H1 (cell line): ENCODE data around the gene NAGLU. TPM values are rescaled to one million over a fixed set of nuclear protein-coding genes. Genes with fewer than 3 reads are reported as not detected.

Experiments used
- CTCF ChIA-PET: fragments of 300-600 bp; sonication (Branson Sonifier 250); formaldehyde crosslinking; loops from one replicate; lab custom pipeline; 2021; ENCODE audit not compliant: partially characterized antibody; lab: Charles Lee
- POLR2A ChIA-PET: fragments of 300-600 bp; sonication (Branson Sonifier 250); formaldehyde crosslinking; loops from one replicate; lab custom pipeline; 2021; ENCODE audit warnings: inconsistent platforms; ENCODE audit not compliant: partially characterized antibody; lab: Charles Lee
- DNase-seq, 2 experiments: peaks; one replicate each; pipeline versions ENCODE4 v3.0.0 to v3.0.0-alpha.2; 2010 to 2022; ENCODE audit warnings: low spot score in 2 of 2, low read depth in 1 of 2, mixed read lengths in 1 of 2
- FAIRE-seq: peaks from 2 replicates; lab custom pipeline; 2011; peaks lifted over from hg19 to GRCh38; lab: Jason Lieb, UNC
- H2AFZ ChIP-seq: 2 replicates; pipeline ENCODE4 v1.8.1; 2012; ENCODE audit warnings: low read length, inconsistent platforms
- H2AK5ac ChIP-seq: 2 replicates; pipeline ENCODE4 v1.6.1; 2013; ENCODE audit warnings: low read depth, low read length
- H2BK120ac ChIP-seq: replicated peaks from 2 replicates; pipeline ENCODE3; 2013; ENCODE audit warnings: low read depth, low read length, inconsistent platforms
- H2BK12ac ChIP-seq: 2 replicates; pipeline ENCODE4 v1.6.1; 2013; ENCODE audit warnings: low read depth, low read length
- H2BK15ac ChIP-seq: 2 replicates; pipeline ENCODE4 v1.6.1; 2013; ENCODE audit warnings: low read length
- H2BK20ac ChIP-seq: 2 replicates; pipeline ENCODE4 v1.6.1; 2013; ENCODE audit warnings: low read length
- H2BK5ac ChIP-seq: 2 replicates; pipeline ENCODE4 v1.6.1; 2013; ENCODE audit warnings: low read depth, low read length
- H3K14ac ChIP-seq: 2 replicates; pipeline ENCODE4 v1.6.1; 2013; ENCODE audit warnings: inconsistent platforms; ENCODE audit not compliant: insufficient read length
- H3K18ac ChIP-seq: 2 replicates; pipeline ENCODE4 v1.6.1; 2013; ENCODE audit warnings: low read length; ENCODE audit errors: extremely low read depth
- H3K23ac ChIP-seq: 2 replicates; pipeline ENCODE4 v1.6.1; 2013; ENCODE audit warnings: inconsistent platforms; ENCODE audit not compliant: insufficient read length
- H3K23me2 ChIP-seq: 2 replicates; pipeline ENCODE4 v1.6.1; 2013; ENCODE audit warnings: low read depth, low read length
- H3K27ac ChIP-seq: 2 replicates; pipeline ENCODE4 v1.6.1; 2011; ENCODE audit warnings: low read depth, low read length, inconsistent platforms
- H3K27me3 ChIP-seq, 4 experiments: replicated peaks in 1 of 4; 1 replicate in 1 of 4; 2 replicates in 3 of 4; pipeline versions ENCODE4 v1.6.1 to v1.8.1; 2011 to 2013; ENCODE audit warnings: low read length in 3 of 4, mild to moderate bottlenecking in 3 of 4, inconsistent platforms in 2 of 4, mixed read lengths in 2 of 4, moderate library complexity in 1 of 4; ENCODE audit not compliant: control insufficient read depth in 3 of 4, insufficient read depth in 3 of 4; ENCODE audit errors: extremely low read depth in 1 of 4
- H3K36me3 ChIP-seq, 4 experiments: 2 replicates each; pipeline versions ENCODE4 v1.6.1 to v1.8.1; 2011 to 2013; ENCODE audit warnings: mild to moderate bottlenecking in 4 of 4, low read length in 3 of 4, moderate library complexity in 2 of 4, control low read depth in 1 of 4, inconsistent platforms in 1 of 4; ENCODE audit not compliant: insufficient read depth in 4 of 4, control insufficient read depth in 2 of 4
- H3K4ac ChIP-seq: replicated peaks from 2 replicates; pipeline ENCODE3; 2013; ENCODE audit warnings: low read length, low read depth, mixed read lengths, inconsistent platforms; ENCODE audit not compliant: insufficient read length
- H3K4me1 ChIP-seq, 4 experiments: replicated peaks in 1 of 4; 1 replicate in 1 of 4; 2 replicates in 3 of 4; pipeline versions ENCODE4 v1.6.1 to v1.8.1; 2011 to 2013; ENCODE audit warnings: low read length in 3 of 4, inconsistent platforms in 2 of 4, mixed read lengths in 1 of 4; ENCODE audit not compliant: insufficient read depth in 4 of 4, control insufficient read depth in 3 of 4
- H3K4me2 ChIP-seq, 2 experiments: 2 replicates each; pipeline versions ENCODE4 v1.6.1 to v1.8.1; 2011 to 2013; ENCODE audit warnings: low read depth in 2 of 2, low read length in 2 of 2, control low read depth in 1 of 2, inconsistent platforms in 1 of 2, mild to moderate bottlenecking in 1 of 2; ENCODE audit not compliant: insufficient read depth in 1 of 2
- H3K4me3 ChIP-seq, 4 experiments: fragments of 200-600, 300-600 bp in 1 of 4; sonication (generic), shearing (Covaris generic), sonication (Bioruptor Twin) in 1 of 4; 2 replicates each; pipeline versions ENCODE4 v1.5.1 to v1.8.1; 2011 to 2016; ENCODE audit warnings: low read length in 4 of 4, low read depth in 3 of 4, control low read depth in 2 of 4, inconsistent platforms in 2 of 4, mild to moderate bottlenecking in 2 of 4, mixed read lengths in 1 of 4, moderate library complexity in 1 of 4; ENCODE audit not compliant: insufficient read depth in 2 of 4; ENCODE audit errors: extremely low read depth in 1 of 4
- H3K56ac ChIP-seq: replicated peaks from 2 replicates; pipeline ENCODE3; 2013; ENCODE audit warnings: low read depth, mild to moderate bottlenecking, mixed read lengths, low read length, inconsistent platforms; ENCODE audit not compliant: insufficient read length
- H3K79me1 ChIP-seq: 2 replicates; pipeline ENCODE4 v1.6.1; 2013; ENCODE audit warnings: low read depth, low read length, control low read depth
- H3K79me2 ChIP-seq, 2 experiments: 2 replicates each; pipeline versions ENCODE4 v1.6.1 to v1.8.1; 2012 to 2013; ENCODE audit warnings: low read length in 2 of 2, mild to moderate bottlenecking in 2 of 2, inconsistent platforms in 1 of 2; ENCODE audit not compliant: insufficient read depth in 2 of 2, control insufficient read depth in 1 of 2
- H3K9ac ChIP-seq, 4 experiments: replicated peaks in 1 of 4; 1 replicate in 1 of 4; 2 replicates in 3 of 4; pipeline versions ENCODE4 v1.6.1 to v1.8.1; 2011 to 2013; ENCODE audit warnings: low read depth in 3 of 4, low read length in 3 of 4, control low read depth in 2 of 4, mild to moderate bottlenecking in 2 of 4, moderate library complexity in 2 of 4, inconsistent platforms in 1 of 4; ENCODE audit errors: extremely low read depth in 1 of 4
- H3K9me3 ChIP-seq, 2 experiments: 2 replicates each; pipeline versions ENCODE4 v1.6.1 to v1.8.1; 2012 to 2013; ENCODE audit warnings: mild to moderate bottlenecking in 2 of 2, moderate library complexity in 2 of 2, control low read depth in 1 of 2, inconsistent platforms in 1 of 2, low read depth in 1 of 2, low read length in 1 of 2, mixed read lengths in 1 of 2; ENCODE audit not compliant: insufficient read depth in 2 of 2
- H4K20me1 ChIP-seq, 2 experiments: replicated peaks in 1 of 2; 2 replicates each; pipeline versions ENCODE3 to v1.8.1; 2011 to 2013; ENCODE audit warnings: inconsistent platforms in 2 of 2, low read length in 2 of 2, mild to moderate bottlenecking in 1 of 2; ENCODE audit not compliant: insufficient read depth in 2 of 2, control insufficient read depth in 1 of 2
- H4K5ac ChIP-seq: 2 replicates; pipeline ENCODE4 v1.6.1; 2013; ENCODE audit warnings: low read length, low read depth, mixed read lengths, inconsistent platforms; ENCODE audit not compliant: insufficient read length
- H4K8ac ChIP-seq: 2 replicates; pipeline ENCODE4 v1.8.0; 2013; ENCODE audit warnings: mild to moderate bottlenecking, moderate library complexity, low read length, inconsistent platforms; ENCODE audit not compliant: insufficient read depth; ENCODE audit errors: extremely low read depth
- H4K91ac ChIP-seq: replicated peaks from 2 replicates; pipeline ENCODE3; 2013; ENCODE audit warnings: low read length, mixed read lengths, inconsistent platforms; ENCODE audit not compliant: insufficient read length
- BCL11A ChIP-seq, 2 experiments: IDR thresholded peaks; one replicate each; pipeline ENCODE4 v1.6.1; 2011; ENCODE audit warnings: low read depth in 2 of 2, low read length in 2 of 2, mild to moderate bottlenecking in 2 of 2
- GABPA ChIP-seq: IDR thresholded peaks from 2 replicates; pipeline ENCODE4 v1.6.1; 2011; ENCODE audit warnings: mild to moderate bottlenecking, low read length, moderate library complexity, borderline replicate concordance; ENCODE audit not compliant: insufficient read depth
- GTF2F1 ChIP-seq: IDR thresholded peaks from 2 replicates; pipeline ENCODE4 v1.6.1; 2012; ENCODE audit warnings: low read depth, low read length, improper control_type of control experiment, borderline replicate concordance
- HDAC6 ChIP-seq: IDR thresholded peaks from one replicate; pipeline ENCODE4 v1.7.1; 2012; ENCODE audit warnings: low read depth, mild to moderate bottlenecking, inconsistent platforms, low read length, moderate library complexity
- POU5F1 ChIP-seq: IDR thresholded peaks from 2 replicates; pipeline ENCODE4 v1.6.1; 2011; ENCODE audit warnings: low read depth, mild to moderate bottlenecking, low read length, moderate library complexity
- RXRA ChIP-seq: IDR thresholded peaks from 2 replicates; pipeline ENCODE4 v1.6.1; 2011; ENCODE audit warnings: low read depth, mild to moderate bottlenecking, low read length, moderate library complexity; ENCODE audit not compliant: insufficient read depth
- SP1 ChIP-seq: IDR thresholded peaks from 2 replicates; pipeline ENCODE4 v1.6.1; 2011; ENCODE audit warnings: low read depth, low read length
- SRF ChIP-seq: IDR thresholded peaks from 2 replicates; pipeline ENCODE4 v1.6.1; 2011; ENCODE audit warnings: mild to moderate bottlenecking, low read depth, low read length, moderate library complexity
- WGBS, 2 experiments: shearing (Covaris generic) in 1 of 2; methylation state at CpG; one replicate each; pipeline versions ENCODE4 v1.1.6 to v1.1.7; 2013 to 2015; ENCODE audit warnings: low lambda C conversion rate in 2 of 2, mixed read lengths in 2 of 2, inconsistent platforms in 1 of 2, low coverage in 1 of 2, missing lambda C conversion rate in 1 of 2; ENCODE audit not compliant: insufficient replicate concordance in 2 of 2, insufficient coverage in 1 of 2, insufficient read length in 1 of 2; ENCODE audit errors: extremely low coverage in 1 of 2, missing lambda C conversion rate in 1 of 2; 5-methylcytosine and 5-hydroxymethylcytosine counted together
- polyA plus RNA-seq, 7 experiments: library from polyadenylated mRNA; depleted of rRNA in 3 of 7; stranded (reverse) in 5 of 7; unstranded in 2 of 7; fragments of >200 nt in 5 of 7; fragments of 200-250 nt in 2 of 7; gene quantifications; 1 replicate in 5 of 7; 2 replicates in 1 of 7; 4 replicates in 1 of 7; pipeline versions ENCODE4 v1.2.1 to v1.2.3, GENCODE V29; 2011 to 2013; ENCODE audit warnings: missing spikeins in 2 of 7, mixed read lengths in 2 of 7
- total RNA-seq: library from RNA; stranded (reverse); fragmentation: NEBNext Ultra II Directional; extraction: Animal tissue kit (Norgen Biotek cat#: 25700); gene quantifications from 2 replicates; pipeline ENCODE4 v1.2.1, GENCODE V29; 2021
- TF ChIP-seq, protein P1 (sequence below), 3 experiments: IDR thresholded peaks; 1 replicate in 2 of 3; 2 replicates in 1 of 3; pipeline versions ENCODE4 v1.5.1 to v1.6.1; 2011; ENCODE audit warnings: low read length in 3 of 3, mild to moderate bottlenecking in 3 of 3, inconsistent platforms in 2 of 3, low read depth in 1 of 3, moderate library complexity in 1 of 3; ENCODE audit not compliant: insufficient read depth in 1 of 3; ENCODE audit errors: control extremely low read depth in 1 of 3

Gene NAGLU
- total and polyA plus RNA-seq, 2 of the 8 experiments (the other 6 are each of a cell fraction or from before 2014, with no cell fraction given): 21.3 to 21.6 TPM

DNA sequence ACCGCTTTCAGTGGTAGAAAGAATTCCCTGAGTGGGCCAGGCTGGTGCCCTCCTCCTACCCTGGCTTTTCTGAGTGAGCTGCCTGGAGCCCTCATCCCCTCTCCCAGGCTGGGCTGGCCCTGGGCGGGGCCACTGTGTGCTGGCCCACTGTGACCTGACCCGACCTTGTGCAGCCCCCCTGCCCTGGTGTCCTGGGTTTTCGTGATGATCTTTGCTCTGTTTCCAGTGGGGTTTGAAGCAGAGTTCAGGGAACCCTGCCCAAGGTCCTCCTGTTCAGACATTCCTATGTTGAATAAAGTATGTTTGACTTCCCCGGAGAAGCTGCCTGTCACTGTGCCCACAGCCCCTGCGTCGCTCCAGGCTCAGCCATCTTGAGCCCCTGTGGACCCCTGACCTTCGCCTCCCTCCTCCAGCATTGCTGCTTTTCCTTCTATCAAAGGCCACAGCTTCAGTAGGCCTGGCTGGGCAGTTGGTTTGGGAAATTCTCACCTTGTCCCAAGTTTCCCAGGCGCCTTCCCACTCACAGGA is 13.7 kb upstream of the NAGLU start:
- Histone ChIP-seq H3K4ac (no peak overlapping the region), H3K4me2 (no peak overlapping the region), H3K56ac (no peak overlapping the region), H3K36me3 (peaks cover 3 to 9% (median 5%) of the 10 kb centered on the region in 4 experiments; a peak in 5 of 8 replicates), H2BK120ac (no peak overlapping the region), H2AFZ (no peak overlapping the region), H3K18ac (no peak overlapping the region), H2BK12ac (no peak overlapping the region), H2BK5ac (no peak overlapping the region), H2BK20ac (no peak overlapping the region), H4K91ac (no peak overlapping the region), H3K23me2 (no peaks in the 10 kb centered on the region), H4K20me1 (peaks cover 2 to 7% of the 10 kb centered on the region in 2 experiments), H3K79me2 (no peaks in the 10 kb centered on the region), H4K8ac (no peak overlapping the region; the same call in 1 of the 2 replicates), H3K4me1 (peaks cover 6 to 18% (median 15%) of the 10 kb centered on the region in 4 experiments), H3K14ac (no peak overlapping the region), H3K9me3 (no peaks in the 10 kb centered on the region), H4K5ac (no peak overlapping the region), H3K27ac (no peak overlapping the region), H3K4me3 (no peak overlapping the region), H3K27me3 (no peaks in the 10 kb centered on the region; a peak in 3 of 7 replicates), H2BK15ac (no peak overlapping the region), H2AK5ac (no peak overlapping the region), H3K79me1 (no peaks in the 10 kb centered on the region), H3K23ac (no peak overlapping the region), H3K9ac (no peak overlapping the region)
- POLR2A ChIA-PET: interaction anchor here (0.9 kb wide), 1 partner anchor 15 kb away, joined by 3 read pairs; no protein-coding TSS in a partner anchor
- TF ChIP-seq RXRA (no peak), GABPA (no peak), BCL11A (IDR thresholded peaks at IDR 0.05; ENCODE audit: low read depth in 2 of 2, low read length in 2 of 2) (no peak), HDAC6 (no peak), SRF (no peak), GTF2F1 (no peak), POU5F1 (no peak), SP1 (no peak)
- TF ChIP-seq, protein P1, sequence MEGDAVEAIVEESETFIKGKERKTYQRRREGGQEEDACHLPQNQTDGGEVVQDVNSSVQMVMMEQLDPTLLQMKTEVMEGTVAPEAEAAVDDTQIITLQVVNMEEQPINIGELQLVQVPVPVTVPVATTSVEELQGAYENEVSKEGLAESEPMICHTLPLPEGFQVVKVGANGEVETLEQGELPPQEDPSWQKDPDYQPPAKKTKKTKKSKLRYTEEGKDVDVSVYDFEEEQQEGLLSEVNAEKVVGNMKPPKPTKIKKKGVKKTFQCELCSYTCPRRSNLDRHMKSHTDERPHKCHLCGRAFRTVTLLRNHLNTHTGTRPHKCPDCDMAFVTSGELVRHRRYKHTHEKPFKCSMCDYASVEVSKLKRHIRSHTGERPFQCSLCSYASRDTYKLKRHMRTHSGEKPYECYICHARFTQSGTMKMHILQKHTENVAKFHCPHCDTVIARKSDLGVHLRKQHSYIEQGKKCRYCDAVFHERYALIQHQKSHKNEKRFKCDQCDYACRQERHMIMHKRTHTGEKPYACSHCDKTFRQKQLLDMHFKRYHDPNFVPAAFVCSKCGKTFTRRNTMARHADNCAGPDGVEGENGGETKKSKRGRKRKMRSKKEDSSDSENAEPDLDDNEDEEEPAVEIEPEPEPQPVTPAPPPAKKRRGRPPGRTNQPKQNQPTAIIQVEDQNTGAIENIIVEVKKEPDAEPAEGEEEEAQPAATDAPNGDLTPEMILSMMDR (IDR thresholded peaks at IDR 0.05; ENCODE audit: control extremely low read depth in 1 of 3, insufficient read depth in 1 of 3, low read depth in 1 of 3, low read length in 3 of 3): no peak
- WGBS, 2 experiments: 83% methylated on average over 9 of the region's 9 CpGs; no CpG with 5 or more reads in 1 of the 2 experiments
- CTCF ChIA-PET: interaction anchor here (2.0 kb wide), 1 partner anchor 81 kb away, joined by 5 read pairs; no protein-coding TSS in a partner anchor
- FAIRE-seq (no peak), DNase-seq (no peak)
